Middle frontal gyrus (tissue), 1 donor: ENCODE data around the gene LRRIQ1.

Source experiments
- DNase-seq: peaks from one replicate; pipeline ENCODE4 v3.0.0-alpha.2; 2015; ENCODE audit warnings: low spot score; ENCODE audit errors: extremely low spot score

LRRIQ1 gene

DNA sequence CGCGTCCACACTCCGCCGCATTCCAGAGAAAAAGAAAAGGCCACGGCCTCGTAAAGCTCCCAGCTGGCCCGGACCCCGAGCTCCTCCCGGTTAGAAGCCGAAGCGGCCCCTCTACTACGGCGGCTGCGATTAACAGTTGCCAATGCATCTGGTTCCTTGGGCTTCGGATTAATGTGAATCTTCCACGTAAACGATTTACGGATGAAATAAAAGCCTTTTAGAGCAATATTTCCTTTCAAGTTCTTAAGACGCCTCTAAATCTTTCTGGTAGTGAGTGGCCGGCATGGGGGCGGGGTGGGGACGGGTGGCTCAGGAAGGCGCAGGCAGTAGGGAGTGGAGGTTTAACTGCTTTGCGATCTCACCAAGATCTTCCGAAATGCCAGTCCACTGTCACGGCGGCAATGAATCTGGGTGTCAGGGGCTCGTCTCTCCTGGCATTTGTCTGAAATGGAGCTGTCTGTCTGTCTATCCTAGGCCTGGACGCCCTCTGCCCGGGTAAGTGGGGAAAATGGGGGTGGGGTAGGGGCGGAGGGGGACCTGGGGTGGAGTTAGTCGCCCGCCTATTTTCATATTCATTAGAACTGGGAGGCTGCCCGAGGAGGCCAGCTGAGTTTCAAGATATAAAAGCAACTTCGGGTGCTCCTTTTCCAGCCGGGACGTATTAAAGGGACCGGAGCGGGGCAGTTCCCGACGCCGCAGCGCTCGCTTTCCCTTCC is 243.5 kb downstream of the LRRIQ1 start:
- no peak for DNase-seq

DNA sequence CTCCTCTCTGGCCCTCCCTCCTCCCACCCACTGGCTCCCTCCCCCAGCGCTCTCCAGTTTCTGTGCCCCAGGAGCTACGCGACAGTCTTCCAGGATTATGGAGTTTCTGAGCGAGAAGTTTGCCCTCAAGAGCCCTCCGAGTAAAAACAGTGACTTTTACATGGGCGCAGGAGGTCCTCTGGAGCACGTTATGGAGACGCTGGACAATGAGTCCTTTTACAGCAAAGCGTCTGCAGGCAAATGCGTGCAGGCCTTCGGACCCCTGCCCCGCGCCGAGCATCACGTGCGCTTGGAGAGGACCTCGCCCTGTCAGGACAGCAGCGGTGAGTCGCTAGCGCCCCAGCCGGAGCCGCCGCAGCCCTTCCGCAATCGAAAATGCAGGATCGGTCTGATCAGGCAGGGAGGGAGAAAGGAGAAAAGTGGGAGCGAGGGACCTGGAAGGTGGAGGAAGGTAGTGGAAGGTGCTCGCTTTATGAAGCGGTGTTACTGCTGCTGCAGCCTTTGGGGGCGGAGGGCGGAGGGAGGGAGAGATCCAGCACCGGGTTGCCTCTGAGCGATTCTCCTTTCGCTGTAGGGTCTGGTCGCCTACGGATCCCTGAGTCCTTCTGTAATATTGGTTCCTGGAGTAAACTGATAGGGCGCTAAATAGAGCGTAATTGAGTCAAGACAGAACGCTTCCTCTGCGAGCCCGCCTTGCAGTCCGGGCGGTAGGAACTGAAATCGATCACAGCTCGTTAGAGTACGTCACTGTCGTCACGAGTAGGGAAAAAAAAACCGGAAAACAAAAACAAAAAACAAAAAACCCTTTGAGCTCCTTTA is 244.2 kb downstream of the LRRIQ1 start, which contains the start of gene ALX1:
ALX1 (plus strand) TSS at position 56 of the 819 bp plus-strand sequence; CDS start at position 98, 42 bp downstream.
- no peak for DNase-seq

DNA sequence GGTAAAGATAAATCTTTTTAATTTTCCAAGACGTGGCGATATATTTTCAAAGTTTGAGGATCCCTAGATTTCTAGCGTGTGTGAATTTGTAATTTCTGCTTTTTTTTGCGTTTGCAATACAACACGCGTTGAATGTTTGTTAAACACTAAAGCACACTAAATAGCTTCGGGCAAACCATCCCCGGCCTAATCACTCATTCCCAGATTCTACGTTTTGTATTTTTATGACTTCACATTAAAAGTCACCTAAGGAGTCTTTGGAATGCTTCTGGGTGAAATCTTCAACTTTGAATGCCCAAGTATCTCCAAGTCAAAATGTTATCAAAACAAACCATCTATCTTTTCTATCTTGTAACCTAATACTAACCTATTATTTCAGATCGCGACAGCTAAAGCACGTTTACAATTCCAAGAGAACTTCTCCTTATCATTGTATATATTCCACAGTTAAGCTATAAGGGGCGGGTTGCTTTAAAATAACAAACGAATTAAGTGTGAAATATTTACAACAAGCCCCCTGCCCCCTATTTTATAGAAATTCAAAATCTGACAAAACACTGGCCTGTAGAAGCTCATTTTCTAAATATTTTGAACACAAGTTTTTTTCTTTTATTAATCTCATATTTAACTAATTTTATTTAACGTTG is 245.0 kb downstream of the LRRIQ1 start:
- DNase-seq, result no peak

DNA sequence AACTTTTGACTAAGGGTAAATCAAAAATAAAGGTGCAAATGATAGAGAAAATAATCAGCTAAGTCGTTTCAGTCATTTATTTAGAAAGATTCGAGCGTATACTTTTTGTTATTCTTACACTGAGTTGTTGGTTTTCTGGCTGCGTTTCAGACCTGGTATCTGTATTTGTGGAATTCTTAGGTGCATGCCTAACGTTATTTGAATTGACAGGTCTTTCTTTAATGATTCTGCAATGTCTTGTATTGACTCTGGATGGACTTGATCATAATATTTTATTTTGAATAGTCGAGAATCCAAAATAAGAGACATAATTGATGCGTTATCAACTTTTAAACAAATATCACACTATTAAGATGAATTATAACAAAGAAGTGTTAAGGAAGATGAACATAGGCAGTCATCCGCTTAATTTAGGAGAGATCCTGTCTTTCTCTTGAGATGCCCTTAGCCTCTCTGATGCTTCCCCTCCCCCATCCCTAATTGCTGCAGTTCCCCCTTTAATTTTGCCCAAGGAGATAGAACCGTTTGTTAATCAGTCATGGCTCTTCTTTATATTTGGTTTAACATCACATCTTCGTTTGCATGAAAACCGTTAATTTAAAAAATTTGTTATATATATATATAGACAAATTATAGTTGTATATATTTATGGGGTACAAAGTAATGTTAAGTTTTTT is 245.6 kb downstream of the LRRIQ1 start:
- DNase-seq, result no peak

DNA sequence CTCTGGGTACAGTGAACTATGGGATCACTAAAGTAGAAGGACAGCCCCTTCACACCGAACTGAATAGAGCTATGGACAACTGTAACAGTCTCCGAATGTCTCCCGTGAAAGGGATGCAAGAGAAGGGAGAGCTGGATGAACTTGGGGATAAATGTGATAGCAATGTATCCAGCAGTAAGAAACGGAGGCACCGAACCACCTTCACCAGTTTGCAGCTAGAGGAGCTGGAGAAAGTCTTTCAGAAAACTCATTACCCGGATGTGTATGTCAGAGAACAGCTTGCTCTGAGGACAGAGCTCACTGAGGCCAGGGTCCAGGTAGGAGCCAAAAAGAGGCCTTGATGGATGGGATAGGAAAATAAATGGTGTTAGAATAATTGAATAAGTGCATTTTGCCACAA is 247.4 kb downstream of the LRRIQ1 start:
- no peak for DNase-seq
